Mesothelial cell of epicardium (in vitro differentiated cells): ENCODE results near the gene CEL. TPM values are rescaled to one million over a fixed set of nuclear protein-coding genes. Genes with fewer than 3 reads are reported as not detected.
"Not testable (repeated sequence)": the region's sequence is repeated elsewhere in the genome, so short reads cannot be mapped to it uniquely, and the experiment has no call there.

Source experiments
- DNase-seq, 2 experiments: peaks; one replicate each; pipeline ENCODE4 v3.0.0; 2021; ENCODE audit warnings: low spot score in 2 of 2; ENCODE audit not compliant: unreplicated experiment in 2 of 2
- H3K27ac Mint-ChIP-seq: 2 replicates; pipeline ENCODE4 v1.8.0; 2021; ENCODE audit warnings: mixed read lengths
- H3K27me3 Mint-ChIP-seq: 2 replicates; pipeline ENCODE4 v1.8.0; 2021; ENCODE audit warnings: low read depth, mixed read lengths
- H3K36me3 Mint-ChIP-seq: 2 replicates; pipeline ENCODE4 v1.8.0; 2021; ENCODE audit warnings: mixed read lengths
- H3K4me1 Mint-ChIP-seq: 2 replicates; pipeline ENCODE4 v1.8.0; 2021; ENCODE audit warnings: mixed read lengths
- H3K4me3 Mint-ChIP-seq: 2 replicates; pipeline ENCODE4 v1.8.0; 2021; ENCODE audit warnings: mild to moderate bottlenecking, moderate library complexity, mixed read lengths
- H3K9me3 Mint-ChIP-seq: 2 replicates; pipeline ENCODE4 v1.8.0; 2021; ENCODE audit warnings: mixed read lengths
- total RNA-seq: library from RNA; stranded (reverse); gene quantifications from 3 replicates; pipeline ENCODE4 v1.2.1, GENCODE V29; 2021
- TF ChIP-seq, protein P1 (sequence below): fragments of 200-600 bp; sonication (generic); IDR thresholded peaks from one replicate; pipeline ENCODE4 v1.5.0; 2021; ENCODE audit warnings: antibody characterized with exemption; ENCODE audit not compliant: unreplicated experiment

CEL gene
- total RNA-seq, 1 donor from 2014 or later = 5.0 TPM

DNA sequence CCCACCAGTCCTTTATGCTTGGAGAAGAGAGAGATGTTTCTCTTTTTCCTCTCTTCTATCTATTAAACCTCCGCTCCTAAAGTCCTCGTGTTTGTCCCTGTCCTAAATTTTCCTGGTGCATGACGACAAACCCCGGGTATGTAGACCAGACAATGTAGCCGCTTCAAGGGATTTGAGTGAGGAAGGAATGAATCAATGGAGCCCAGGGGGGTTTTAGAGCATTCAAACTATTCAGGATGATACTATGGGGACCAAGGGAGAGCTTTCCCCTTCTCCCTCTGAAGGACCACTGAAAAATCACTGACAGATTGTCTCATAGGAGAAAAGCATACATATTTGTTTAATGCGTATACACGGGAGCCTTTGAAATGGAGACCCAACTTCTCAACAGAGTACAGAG is 18.4 kb downstream of the CEL start:
- no peak for DNase-seq
- Mint-ChIP-seq H3K4me3 (no peak overlapping the region), H3K36me3 (no peaks in the 10 kb centered on the region), H3K27me3 (no peaks in the 10 kb centered on the region), H3K27ac (no peak overlapping the region), H3K9me3 (no peaks in the 10 kb centered on the region), H3K4me1 (peaks cover 25% of the 10 kb centered on the region)
- TF ChIP-seq, protein P1, sequence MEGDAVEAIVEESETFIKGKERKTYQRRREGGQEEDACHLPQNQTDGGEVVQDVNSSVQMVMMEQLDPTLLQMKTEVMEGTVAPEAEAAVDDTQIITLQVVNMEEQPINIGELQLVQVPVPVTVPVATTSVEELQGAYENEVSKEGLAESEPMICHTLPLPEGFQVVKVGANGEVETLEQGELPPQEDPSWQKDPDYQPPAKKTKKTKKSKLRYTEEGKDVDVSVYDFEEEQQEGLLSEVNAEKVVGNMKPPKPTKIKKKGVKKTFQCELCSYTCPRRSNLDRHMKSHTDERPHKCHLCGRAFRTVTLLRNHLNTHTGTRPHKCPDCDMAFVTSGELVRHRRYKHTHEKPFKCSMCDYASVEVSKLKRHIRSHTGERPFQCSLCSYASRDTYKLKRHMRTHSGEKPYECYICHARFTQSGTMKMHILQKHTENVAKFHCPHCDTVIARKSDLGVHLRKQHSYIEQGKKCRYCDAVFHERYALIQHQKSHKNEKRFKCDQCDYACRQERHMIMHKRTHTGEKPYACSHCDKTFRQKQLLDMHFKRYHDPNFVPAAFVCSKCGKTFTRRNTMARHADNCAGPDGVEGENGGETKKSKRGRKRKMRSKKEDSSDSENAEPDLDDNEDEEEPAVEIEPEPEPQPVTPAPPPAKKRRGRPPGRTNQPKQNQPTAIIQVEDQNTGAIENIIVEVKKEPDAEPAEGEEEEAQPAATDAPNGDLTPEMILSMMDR = no peak

DNA sequence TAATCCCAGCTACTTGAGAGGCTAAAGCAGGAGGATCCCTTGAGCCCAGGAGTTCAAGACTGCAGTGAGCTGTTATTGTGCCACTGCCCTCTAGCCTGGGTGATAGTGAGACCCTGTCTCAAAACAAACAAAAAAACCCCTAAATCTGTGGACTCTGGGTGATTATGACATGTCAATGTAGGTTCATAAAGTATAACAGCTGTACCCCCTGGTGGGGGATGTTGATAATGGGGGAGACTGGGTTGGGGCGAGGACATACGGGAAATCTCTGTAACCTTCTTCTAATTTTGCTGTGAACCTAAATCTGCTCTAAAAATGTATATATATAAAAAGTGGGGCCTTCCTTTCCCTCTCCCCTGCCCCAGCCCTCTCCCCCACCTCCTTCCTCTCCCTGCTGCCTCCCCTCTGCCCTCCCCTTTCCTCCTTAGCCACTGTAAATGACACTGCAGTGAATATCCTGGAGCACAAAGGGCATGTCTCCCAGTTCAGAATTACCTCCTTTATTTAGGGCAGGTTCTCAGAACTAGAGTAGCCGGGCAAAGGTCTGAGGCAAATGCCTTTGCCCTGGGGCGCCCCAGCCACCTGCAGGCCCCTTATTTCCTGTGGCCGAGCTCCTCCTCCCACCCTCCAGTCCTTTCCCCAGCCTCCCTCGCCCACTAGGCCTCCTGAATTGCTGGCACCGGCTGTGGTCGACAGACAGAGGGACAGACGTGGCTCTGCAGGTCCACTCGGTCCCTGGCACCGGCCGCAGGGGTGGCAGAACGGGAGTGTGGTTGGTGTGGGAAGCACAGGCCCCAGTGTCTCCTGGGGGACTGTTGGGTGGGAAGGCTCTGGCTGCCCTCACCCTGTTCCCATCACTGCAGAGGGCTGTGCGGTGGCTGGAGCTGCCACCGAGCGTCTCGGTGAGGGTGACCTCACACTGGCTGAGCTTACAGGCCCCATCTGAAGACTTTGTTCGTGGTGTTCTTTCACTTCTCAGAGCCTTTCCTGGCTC is 19.3 kb downstream of the CEL start:
- not testable (repeated sequence) for H3K27me3 Mint-ChIP-seq, H3K27ac Mint-ChIP-seq, H3K36me3 Mint-ChIP-seq, DNase-seq, H3K9me3 Mint-ChIP-seq, H3K4me3 Mint-ChIP-seq
- peaks cover 17% of the 10 kb centered on the region for H3K4me1 Mint-ChIP-seq

DNA sequence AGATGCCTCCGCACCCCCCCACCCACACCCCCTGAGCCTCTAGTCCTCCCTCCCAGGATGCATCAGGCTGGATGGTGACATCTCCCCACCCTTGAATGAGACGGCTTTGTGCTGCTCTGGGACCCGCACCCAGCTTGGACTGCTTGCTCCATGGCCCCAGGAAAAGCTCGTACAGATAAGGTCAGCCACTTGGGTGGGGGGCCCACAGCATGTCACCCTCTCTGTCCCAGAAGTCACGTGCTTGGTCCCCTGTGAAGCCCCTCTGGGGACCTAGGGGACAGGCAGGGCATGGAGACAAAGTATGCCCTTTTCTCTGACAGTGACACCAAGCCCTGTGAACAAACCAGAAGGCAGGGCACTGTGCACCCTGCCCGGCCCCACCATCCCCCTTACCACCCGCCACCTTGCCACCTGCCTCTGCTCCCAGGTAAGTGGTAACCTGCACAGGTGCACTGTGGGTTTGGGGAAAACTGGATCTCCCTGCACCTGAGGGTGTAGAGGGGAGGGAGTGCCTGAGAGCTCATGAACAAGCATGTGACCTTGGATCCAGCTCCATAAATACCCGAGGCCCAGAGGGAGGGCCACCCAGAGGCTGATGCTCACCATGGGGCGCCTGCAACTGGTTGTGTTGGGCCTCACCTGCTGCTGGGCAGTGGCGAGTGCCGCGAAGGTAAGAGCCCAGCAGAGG is 20.3 kb downstream of the CEL start:
- DNase-seq, H3K9me3 Mint-ChIP-seq, H3K4me1 Mint-ChIP-seq, H3K36me3 Mint-ChIP-seq, H3K27me3 Mint-ChIP-seq, H3K4me3 Mint-ChIP-seq, H3K27ac Mint-ChIP-seq: not testable (repeated sequence)

DNA sequence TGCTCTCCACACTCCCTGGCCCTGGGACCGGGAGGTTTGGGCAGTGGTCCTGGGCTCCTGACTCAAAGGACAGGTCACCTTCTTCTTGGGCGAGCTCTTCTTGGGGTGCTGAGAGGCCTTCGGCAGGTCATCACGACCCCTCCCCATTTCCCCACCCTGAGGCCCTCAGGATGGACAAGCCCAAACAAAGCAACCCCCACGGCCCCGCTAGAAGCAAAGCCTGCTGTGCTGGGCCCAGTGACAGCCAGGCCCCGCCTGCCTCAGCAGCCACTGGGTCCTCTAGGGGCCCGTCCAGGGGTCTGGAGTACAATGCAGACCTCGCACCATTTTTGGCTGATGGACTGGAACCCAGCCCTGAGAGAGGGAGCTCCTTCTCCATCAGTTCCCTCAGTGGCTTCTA is 21.9 kb downstream of the CEL start:
- not testable (repeated sequence) for H3K36me3 Mint-ChIP-seq, H3K4me1 Mint-ChIP-seq, H3K27ac Mint-ChIP-seq, H3K4me3 Mint-ChIP-seq, H3K9me3 Mint-ChIP-seq, H3K27me3 Mint-ChIP-seq, DNase-seq

DNA sequence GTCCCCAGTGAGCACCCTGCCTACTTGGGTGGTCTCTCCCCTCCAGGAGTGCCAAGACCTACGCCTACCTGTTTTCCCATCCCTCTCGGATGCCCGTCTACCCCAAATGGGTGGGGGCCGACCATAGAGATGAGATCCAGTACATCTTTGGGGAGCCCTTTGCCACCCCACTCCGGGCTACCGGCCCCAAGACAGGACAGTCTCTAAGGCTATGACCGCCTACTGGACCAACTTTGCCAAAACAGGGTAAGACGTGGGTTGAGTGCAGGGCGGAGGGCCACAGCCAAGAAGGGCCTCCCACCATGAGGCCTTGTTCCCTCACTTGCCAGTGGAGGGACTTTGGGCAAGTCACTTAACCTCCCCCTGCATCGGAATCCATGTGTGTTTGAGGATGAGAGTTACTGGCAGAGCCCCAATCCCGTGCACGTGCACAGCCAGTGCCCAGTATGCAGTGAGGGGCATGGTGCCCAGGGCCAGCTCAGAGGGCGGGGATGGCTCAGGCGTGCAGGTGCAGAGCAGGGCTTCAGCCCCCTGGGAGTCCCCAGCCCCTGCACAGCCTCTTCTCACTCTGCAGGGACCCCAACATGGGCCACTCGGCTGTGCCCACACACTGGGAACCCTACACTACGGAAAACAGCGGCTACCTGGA is 24.6 kb downstream of the CEL start:
- H3K9me3 Mint-ChIP-seq, DNase-seq, H3K36me3 Mint-ChIP-seq, H3K27ac Mint-ChIP-seq, H3K4me1 Mint-ChIP-seq, H3K4me3 Mint-ChIP-seq, H3K27me3 Mint-ChIP-seq: not testable (repeated sequence)

DNA sequence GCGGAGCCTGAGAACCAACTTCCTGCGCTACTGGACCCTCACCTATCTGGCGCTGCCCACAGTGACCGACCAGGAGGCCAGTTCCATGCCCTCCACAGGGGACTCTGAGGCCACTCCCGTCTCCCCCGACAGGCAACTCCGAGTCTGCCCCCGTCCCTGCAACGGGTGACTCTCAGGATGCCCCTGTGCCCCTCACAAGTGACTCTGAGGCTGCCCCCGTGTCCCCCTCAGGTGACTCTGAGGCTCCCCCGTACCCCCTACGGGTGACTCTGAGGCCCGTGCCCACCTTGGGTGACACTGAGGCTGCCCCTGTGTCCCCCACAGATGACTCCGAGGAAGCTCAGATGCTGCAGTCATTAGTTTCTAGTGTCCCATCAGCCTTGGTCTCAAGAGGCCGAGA is 25.1 kb downstream of the CEL start:
- H3K9me3 Mint-ChIP-seq = no peaks in the 10 kb centered on the region
- no peaks in the 10 kb centered on the region for H3K27me3 Mint-ChIP-seq
- TF ChIP-seq, protein P1 = no peak
- no peak overlapping the region for H3K4me3 Mint-ChIP-seq
- H3K4me1 Mint-ChIP-seq = no peaks in the 10 kb centered on the region
- no peak for DNase-seq
- no peaks in the 10 kb centered on the region for H3K36me3 Mint-ChIP-seq
- H3K27ac Mint-ChIP-seq = no peak overlapping the region

DNA sequence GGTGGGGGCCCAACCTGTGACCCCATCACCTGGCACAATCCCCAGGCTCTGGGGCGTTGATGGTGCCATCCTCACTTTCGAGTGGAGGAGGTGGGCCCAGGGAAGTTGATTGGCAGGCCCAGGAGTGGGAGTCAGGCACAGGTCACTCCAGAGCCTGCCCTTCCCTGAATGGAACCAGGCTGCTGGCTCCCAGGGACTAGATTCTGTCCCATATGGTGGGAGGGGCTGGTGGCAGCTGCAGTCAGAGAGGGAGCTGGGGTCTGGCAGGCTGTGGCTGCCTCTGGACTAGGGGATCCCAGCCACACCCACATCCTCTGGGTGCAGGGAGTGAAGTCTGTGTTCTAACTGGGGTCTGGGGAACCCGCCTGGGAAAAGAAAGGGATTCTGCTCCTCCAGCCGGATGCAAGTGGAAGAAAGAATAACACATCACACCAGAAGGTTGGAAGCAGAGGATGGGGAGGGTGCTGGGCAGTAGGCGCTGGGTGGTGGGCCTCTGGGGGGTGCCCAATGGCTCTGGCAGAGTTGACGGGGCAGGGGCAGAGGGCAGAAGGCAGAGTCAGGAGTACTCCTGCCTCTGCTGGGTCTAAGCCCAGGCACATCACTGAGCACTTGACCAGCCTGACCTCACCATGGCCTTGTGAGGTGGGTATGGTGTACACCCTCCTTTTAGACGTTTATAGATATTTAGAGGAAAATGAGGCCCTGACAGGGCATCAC is 25.8 kb downstream of the CEL start:
- H3K36me3 Mint-ChIP-seq = peaks cover 4% of the 10 kb centered on the region
- H3K4me3 Mint-ChIP-seq = no peak overlapping the region
- peaks cover 5% of the 10 kb centered on the region for H3K9me3 Mint-ChIP-seq

More for the DNA sequence above, 25.8 kb downstream of the CEL start:
- no peak overlapping the region for H3K27ac Mint-ChIP-seq
- H3K27me3 Mint-ChIP-seq = no peaks in the 10 kb centered on the region
- DNase-seq = no peak
- H3K4me1 Mint-ChIP-seq = no peaks in the 10 kb centered on the region
- TF ChIP-seq, protein P1 = no peak
